Stomach (tissue), 9 donors: ENCODE data around the gene UCHL5. TPM values are rescaled to one million over a fixed set of nuclear protein-coding genes. Genes with fewer than 3 reads are reported as not detected.

ENCODE experiments used
- DNase-seq, 2 donors: peaks; one replicate each; pipeline versions ENCODE4 v3.0.0 to v3.0.0-alpha.2; 2013 to 2019
- H3K27ac ChIP-seq, 5 donors: fragments of 200-600 bp in 4 of 5; sonication (generic) in 4 of 5; one replicate each; pipeline ENCODE4 v1.5.1; 2013 to 2019; ENCODE audit warnings: mild to moderate bottlenecking in 1 of 5, moderate library complexity in 1 of 5
- H3K27me3 ChIP-seq, 3 donors: fragments of 200-600 bp; sonication (generic); one replicate each; pipeline ENCODE4 v1.5.1; 2017 to 2019; ENCODE audit warnings: mixed run types in 1 of 3
- H3K36me3 ChIP-seq, 4 donors: fragments of 200-600 bp; sonication (generic); 1 replicate in 3 of 4; 2 replicates in 1 of 4; pipeline ENCODE4 v1.5.1; 2016 to 2019
- H3K4me1 ChIP-seq, 4 donors: fragments of 200-600 bp; sonication (generic); one replicate each; pipeline ENCODE4 v1.5.1; 2016 to 2019
- H3K4me3 ChIP-seq, 4 donors: fragments of 200-600 bp; sonication (generic) in 3 of 4; one replicate each; pipeline ENCODE4 v1.5.1; 2016 to 2019; ENCODE audit warnings: mild to moderate bottlenecking in 1 of 4
- H3K9me3 ChIP-seq, 4 donors: fragments of 200-600 bp; sonication (generic); one replicate each; pipeline ENCODE4 v1.5.1; 2016 to 2019
- CTCF ChIP-seq, 7 experiments: fragments of 450-650 bp in 4 of 7; fragments of 200-600 bp in 3 of 7; sonication (generic) in 3 of 7; IDR thresholded peaks; one replicate each; pipeline ENCODE4 v1.5.1; 2016 to 2019; ENCODE audit warnings: antibody characterized with exemption in 7 of 7, control low read depth in 2 of 7, mild to moderate bottlenecking in 1 of 7
- EP300 ChIP-seq: sonication (generic); formaldehyde crosslinking; IDR thresholded peaks from one replicate; pipeline ENCODE4 v1.6.1; 2017; ENCODE audit warnings: antibody characterized with exemption
- POLR2A ChIP-seq, 4 donors: fragments of 450-650 bp; IDR thresholded peaks; one replicate each; pipeline ENCODE4 v1.6.1; 2016; ENCODE audit warnings: antibody characterized with exemption in 4 of 4, control low read depth in 2 of 4, mild to moderate bottlenecking in 1 of 4, moderate library complexity in 1 of 4
- POLR2AphosphoS5 ChIP-seq, 3 donors: sonication (generic); formaldehyde crosslinking; IDR thresholded peaks; one replicate each; pipeline ENCODE4 v1.6.1; 2016; ENCODE audit warnings: antibody characterized with exemption in 3 of 3
- WGBS, 5 donors: extraction: QIAGEN DNeasy Blood & Tissue Kit in 3 of 5; methylation state at CpG; one replicate each; pipeline versions ENCODE4 v1.1.5 to v1.1.7; 2013 to 2018; 5-methylcytosine and 5-hydroxymethylcytosine counted together
- intact Hi-C: fragments of 100-400 bp; cut with DNase I; formaldehyde crosslinking; loops from one replicate; pipeline ENCODE4 v1.15.1; 2023; ENCODE audit warnings: low total_unique reads
- polyA plus RNA-seq, 3 donors: library from polyadenylated mRNA; stranded (reverse); fragments of 200-250 nt; gene quantifications; one replicate each; pipeline ENCODE4 v1.2.3, GENCODE V29; 2013
- total RNA-seq, 5 donors: library from RNA; depleted of rRNA; stranded (reverse); fragments of >200 nt; gene quantifications; one replicate each; pipeline versions ENCODE4 v1.1.0 to v1.2.3, GENCODE V29; 2014 to 2016
- donor health status: healthy with polysubstance abuse.
- donor health status: Bipolar disorder and iron deficiency.
- donor health status: healthy.

UCHL5 gene
- total and polyA plus RNA-seq, 8 donors = 8.7 to 69.8 (median 24.9) TPM

DNA sequence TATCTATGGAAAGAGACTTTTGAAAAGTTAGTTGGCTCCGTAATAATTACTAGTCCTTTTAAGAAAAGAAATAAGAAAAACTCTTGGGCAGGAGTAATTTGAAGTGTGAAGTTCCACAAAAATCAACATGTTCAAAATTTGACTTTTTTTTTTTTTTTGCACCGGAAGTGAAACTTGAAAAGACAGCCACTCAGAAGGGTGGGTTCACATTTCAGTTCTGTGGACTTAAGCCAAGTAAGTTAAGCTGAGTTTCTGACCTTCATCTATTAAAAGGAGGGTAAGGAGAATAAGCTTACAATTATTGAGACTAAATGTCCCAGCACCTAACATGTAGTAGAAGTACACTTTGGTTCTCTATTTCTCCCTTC, 11.2 kb upstream of the UCHL5 start:
- intact Hi-C loops = no loop called here
- Histone ChIP-seq H3K27ac (no peak overlapping the region), H3K4me3 (no peak overlapping the region), H3K27me3 (no peaks in the 10 kb centered on the region), H3K4me1 (peaks cover 0 to 36% (median 15%) of the 10 kb centered on the region in 4 donors), H3K9me3 (no peaks in the 10 kb centered on the region), H3K36me3 (peaks cover 4 to 13% (median 9%) of the 10 kb centered on the region in 4 donors)
- TF ChIP-seq POLR2A (IDR thresholded peaks at IDR 0.05) (no peak), POLR2AphosphoS5 (IDR thresholded peaks at IDR 0.05) (no peak), CTCF (IDR thresholded peaks at IDR 0.05) (no peak), EP300 (no peak)
- no peak for DNase-seq
- WGBS, 5 donors = 71 to 83% (median 75%) methylated on average over 2 of the region's 2 CpGs

DNA sequence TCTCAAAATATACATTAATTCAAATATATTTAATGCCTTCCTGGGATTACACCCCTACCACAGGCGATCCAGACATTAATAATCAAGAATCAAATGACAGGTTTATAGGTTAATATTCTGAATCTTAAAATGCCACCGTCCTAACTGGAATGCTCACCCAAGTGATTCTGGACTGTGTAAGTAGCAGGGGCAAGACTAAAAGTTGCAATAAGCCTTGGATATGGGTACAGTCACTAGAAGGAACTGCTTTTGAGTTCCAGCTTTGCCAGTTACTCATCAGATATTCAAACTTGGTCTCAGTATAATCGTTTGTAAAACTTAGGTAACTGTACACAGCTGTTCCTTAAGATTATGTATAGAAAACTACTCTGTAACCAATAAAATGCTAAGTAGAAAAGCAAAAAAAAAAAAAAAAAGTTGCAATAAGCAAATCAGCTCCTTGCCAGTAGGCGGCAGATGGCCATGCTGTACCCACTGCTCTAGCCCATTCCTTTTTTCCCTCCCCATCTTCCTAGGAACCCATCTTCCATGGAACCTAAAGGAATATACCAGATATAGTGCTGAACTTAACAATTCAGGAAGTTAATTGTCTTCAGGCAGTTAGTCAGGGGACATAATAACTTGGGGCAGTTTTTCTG, 10.7 kb upstream of the UCHL5 start:
- no peaks in the 10 kb centered on the region for H3K27me3 ChIP-seq
- intact Hi-C loops = no loop called here
- 83 to 88% (median 85%) methylated on average over 4 of the region's 4 CpGs for WGBS, 5 donors

GRCh38 chr1:193068013-193068412, 8.9 kb upstream of the UCHL5 start:
- Histone ChIP-seq H3K9me3 (no peaks in the 10 kb centered on the region), H3K4me1 (peaks cover 0 to 52% (median 21%) of the 10 kb centered on the region in 4 donors), H3K27ac (no peak overlapping the region), H3K27me3 (no peaks in the 10 kb centered on the region), H3K36me3 (peaks cover 4 to 10% (median 8%) of the 10 kb centered on the region in 4 donors), H3K4me3 (no peak overlapping the region)
- TF ChIP-seq EP300 (no peak), CTCF (IDR thresholded peaks at IDR 0.05) (no peak), POLR2A (IDR thresholded peaks at IDR 0.05) (no peak), POLR2AphosphoS5 (IDR thresholded peaks at IDR 0.05) (no peak)
- intact Hi-C loops = no loop called here
- DNase-seq = no peak

More for the DNA sequence above, 10.7 kb upstream of the UCHL5 start:
- Histone ChIP-seq H3K9me3 (no peaks in the 10 kb centered on the region), H3K27ac (no peak overlapping the region), H3K36me3 (peaks cover 4 to 13% (median 9%) of the 10 kb centered on the region in 4 donors), H3K4me3 (no peak overlapping the region), H3K4me1 (peaks cover 0 to 41% (median 15%) of the 10 kb centered on the region in 4 donors)
- DNase-seq = peak in 1 of 2 donors; percentile 9
- no peak for TF ChIP-seq EP300
- TF ChIP-seq POLR2AphosphoS5 (IDR thresholded peaks at IDR 0.05) = no peak
- no peak for TF ChIP-seq POLR2A (IDR thresholded peaks at IDR 0.05)
- TF ChIP-seq CTCF (IDR thresholded peaks at IDR 0.05) = no peak

DNA sequence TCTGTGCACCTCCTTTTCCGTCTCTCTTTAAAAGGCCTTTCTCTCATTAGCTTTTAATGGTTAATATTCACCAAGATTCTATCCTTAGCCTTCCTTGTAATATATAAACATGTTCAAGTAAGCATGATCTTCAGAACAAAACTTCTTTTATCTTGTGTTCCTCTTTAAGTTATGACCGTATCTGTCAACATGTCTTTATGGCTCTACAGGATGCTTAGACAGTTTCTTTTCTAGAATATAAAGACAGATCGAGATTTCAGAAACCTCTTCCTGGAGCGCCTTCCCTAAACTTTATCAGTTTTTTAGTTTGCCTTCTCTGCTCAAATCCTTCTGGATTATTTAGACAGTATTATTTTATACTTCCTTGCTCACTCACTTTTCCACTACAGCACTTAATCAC, 7.4 kb upstream of the UCHL5 start:
- Histone ChIP-seq H3K9me3 (no peaks in the 10 kb centered on the region), H3K36me3 (peaks cover 0 to 10% (median 7%) of the 10 kb centered on the region in 4 donors), H3K4me1 (peaks cover 0 to 59% (median 23%) of the 10 kb centered on the region in 4 donors), H3K27ac (no peak overlapping the region), H3K4me3 (no peak overlapping the region), H3K27me3 (no peaks in the 10 kb centered on the region)
- intact Hi-C loops = no loop called here
- WGBS, 5 donors = 49 to 73% (median 57%) methylated on average over 4 of the region's 4 CpGs
- TF ChIP-seq POLR2A (IDR thresholded peaks at IDR 0.05) = no peak
- no peak for TF ChIP-seq EP300
- TF ChIP-seq POLR2AphosphoS5 (IDR thresholded peaks at IDR 0.05) = no peak
- no peak for TF ChIP-seq CTCF (IDR thresholded peaks at IDR 0.05)
- DNase-seq = no peak
